RCC 7860 (cell line): ENCODE results near the gene RUFY2.
"Not testable (repeated sequence)": the region's sequence is repeated elsewhere in the genome, so short reads cannot be mapped to it uniquely, and the experiment has no call there.

ENCODE experiments used
- DNase-seq: peaks from one replicate; pipeline ENCODE4 v3.0.0-alpha.2; 2015; ENCODE audit warnings: low spot score
- FAIRE-seq: peaks from 2 replicates; lab custom pipeline; 2012; peaks lifted over from hg19 to GRCh38; lab: Jason Lieb, UNC

Gene RUFY2, protein sequence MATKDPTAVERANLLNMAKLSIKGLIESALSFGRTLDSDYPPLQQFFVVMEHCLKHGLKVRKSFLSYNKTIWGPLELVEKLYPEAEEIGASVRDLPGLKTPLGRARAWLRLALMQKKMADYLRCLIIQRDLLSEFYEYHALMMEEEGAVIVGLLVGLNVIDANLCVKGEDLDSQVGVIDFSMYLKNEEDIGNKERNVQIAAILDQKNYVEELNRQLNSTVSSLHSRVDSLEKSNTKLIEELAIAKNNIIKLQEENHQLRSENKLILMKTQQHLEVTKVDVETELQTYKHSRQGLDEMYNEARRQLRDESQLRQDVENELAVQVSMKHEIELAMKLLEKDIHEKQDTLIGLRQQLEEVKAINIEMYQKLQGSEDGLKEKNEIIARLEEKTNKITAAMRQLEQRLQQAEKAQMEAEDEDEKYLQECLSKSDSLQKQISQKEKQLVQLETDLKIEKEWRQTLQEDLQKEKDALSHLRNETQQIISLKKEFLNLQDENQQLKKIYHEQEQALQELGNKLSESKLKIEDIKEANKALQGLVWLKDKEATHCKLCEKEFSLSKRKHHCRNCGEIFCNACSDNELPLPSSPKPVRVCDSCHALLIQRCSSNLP

DNA sequence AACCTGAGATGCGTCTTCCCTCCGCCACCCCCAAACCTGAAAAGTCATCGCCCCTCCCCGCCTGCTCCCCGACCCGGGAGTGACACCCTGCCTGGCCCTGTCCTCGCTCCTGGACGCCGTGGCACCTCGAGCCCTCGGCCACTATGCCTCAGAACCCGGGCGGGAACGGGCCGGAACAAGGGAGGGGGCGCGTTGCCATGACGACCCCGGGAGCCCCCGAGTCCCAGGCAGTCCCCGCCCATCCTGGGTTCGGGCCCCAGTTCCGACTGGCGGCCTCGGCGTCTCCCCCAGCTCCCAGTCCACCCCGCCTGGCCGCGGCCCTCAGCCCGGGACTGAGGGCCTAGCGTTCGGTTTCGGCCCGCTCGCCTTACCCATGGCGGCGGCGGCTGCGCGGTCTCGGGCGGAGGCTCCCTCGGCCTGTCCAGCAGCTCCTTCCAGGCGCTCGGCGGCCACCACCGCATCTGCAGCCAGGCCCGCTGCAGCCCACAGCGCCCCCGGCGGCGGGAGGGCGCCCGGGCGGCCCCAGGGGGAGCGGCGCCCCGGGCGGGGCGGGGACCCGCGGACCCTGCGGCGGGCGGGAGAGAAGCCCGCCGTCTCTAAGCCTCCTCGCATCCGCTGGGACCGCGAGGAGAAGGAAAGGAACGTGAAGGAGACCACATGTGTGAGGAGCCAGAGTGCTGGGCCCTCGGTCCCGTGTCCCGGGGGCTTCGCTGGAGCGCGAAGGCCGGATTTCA lies at the start of gene RUFY2:
Gene RUFY2, minus strand, starts transcription at position 463 of the 734 bp plus-strand sequence. Its CDS starts 88 bp downstream, at position 375.
- FAIRE-seq (no peak), DNase-seq (peak; percentile 57)

GRCh38 chr10:68449698-68450097 lies 42.6 kb upstream of the RUFY2 start:
- not testable (repeated sequence) for FAIRE-seq
- peak; percentile 39 for DNase-seq

DNA sequence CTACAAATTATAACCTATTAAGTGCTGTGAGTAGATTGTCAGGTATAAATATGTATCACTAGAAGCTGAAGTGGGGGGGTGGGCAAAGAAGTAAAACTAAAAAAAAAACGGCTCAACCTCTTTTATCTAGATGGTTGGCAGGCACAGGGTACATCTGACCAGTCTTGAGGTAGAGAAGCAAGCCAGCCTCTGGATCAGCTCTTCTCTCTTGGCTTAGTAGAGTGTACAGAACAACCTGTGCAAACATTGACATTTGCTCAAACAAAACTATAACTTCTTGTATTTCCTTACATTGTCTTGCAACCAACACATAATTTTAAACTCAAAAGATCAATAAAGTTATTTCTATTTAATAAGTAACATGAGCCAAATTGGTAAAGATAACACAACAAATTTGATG lies 39.1 kb upstream of the RUFY2 start:
- FAIRE-seq = no peak
- no peak for DNase-seq

- FAIRE-seq = no peak
- DNase-seq = no peak
Measured at GRCh38 chr10:68442971-68443370, 35.9 kb upstream of the RUFY2 start.

DNA sequence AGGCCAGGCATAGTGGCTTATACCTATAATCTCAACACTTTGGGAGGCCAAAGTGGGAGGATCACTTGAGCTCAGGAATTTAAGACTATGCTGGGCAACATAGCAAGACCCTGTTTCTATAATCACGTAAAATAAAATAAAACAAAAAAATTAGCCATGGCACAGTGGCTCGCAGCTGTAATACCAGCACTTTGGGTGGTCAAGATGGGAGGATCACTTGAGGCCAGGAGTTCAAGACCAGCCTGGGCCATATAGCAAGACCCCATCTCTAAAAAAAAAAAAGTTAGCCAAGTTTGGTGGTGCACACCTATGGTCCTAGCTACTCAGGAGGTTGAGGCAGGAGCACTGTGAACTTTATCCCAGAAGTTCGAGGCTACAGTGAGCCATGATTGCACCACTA lies 33.8 kb upstream of the RUFY2 start:
- FAIRE-seq = no peak
- DNase-seq = no peak

GRCh38 chr10:68435803-68436202 lies 28.7 kb upstream of the RUFY2 start:
- no peak for FAIRE-seq
- DNase-seq = no peak

DNA sequence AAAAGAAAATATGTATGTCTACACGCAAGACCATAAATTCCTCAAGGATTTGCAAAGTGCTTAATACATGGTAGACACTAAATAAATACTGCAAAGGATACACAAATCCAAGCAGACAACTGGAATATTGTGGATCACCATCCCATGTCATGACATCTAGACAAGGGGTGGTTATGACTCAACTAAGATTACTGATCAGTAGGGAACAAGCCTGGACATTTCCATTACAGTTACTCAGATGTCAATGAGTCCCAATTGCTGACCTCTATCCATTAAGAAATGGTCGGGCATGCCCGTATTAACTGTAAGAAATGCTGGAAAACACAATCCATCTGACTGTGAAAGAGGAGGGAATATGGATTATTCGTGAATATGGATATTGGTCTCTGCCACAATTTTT lies 27.6 kb upstream of the RUFY2 start:
- no peak for DNase-seq
- no peak for FAIRE-seq

- DNase-seq (no peak), FAIRE-seq (no peak)
Measured at GRCh38 chr10:68428396-68429104, 21.5 kb upstream of the RUFY2 start.

GRCh38 chr10:68424454-68425014 lies 17.5 kb upstream of the RUFY2 start:
- FAIRE-seq (no peak), DNase-seq (no peak)

DNA sequence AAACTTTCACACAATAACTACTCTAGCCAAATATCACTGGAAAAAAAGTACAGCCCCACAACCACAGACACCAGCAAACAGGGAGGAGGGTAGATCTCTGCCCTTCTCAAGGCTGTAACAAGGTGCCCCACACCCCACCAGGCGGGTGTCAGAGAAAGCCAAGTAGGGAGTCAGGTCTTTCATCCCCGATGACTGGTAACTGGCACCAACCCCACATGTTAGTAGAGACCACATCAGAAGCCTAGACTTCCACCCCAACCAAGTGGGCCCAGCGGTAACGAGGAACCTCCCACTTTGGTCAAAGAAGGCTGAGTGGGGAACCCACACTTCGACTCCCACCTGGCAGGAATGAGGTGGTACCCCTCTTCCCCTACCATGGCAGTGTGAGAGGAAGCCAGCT lies 16.4 kb upstream of the RUFY2 start:
- DNase-seq (no peak), FAIRE-seq (no peak)

- no peak for FAIRE-seq
- no peak for DNase-seq
Measured at GRCh38 chr10:68419376-68419775, 12.3 kb upstream of the RUFY2 start.

- DNase-seq (no peak), FAIRE-seq (no peak)
Measured at GRCh38 chr10:68408898-68409518, 1.9 kb upstream of the RUFY2 start.

- DNase-seq (peak; percentile 38), FAIRE-seq (no peak)
Measured at GRCh38 chr10:68406111-68406814, 814 bp downstream of the RUFY2 start.

- FAIRE-seq = no peak
Measured at GRCh38 chr10:68403701-68404100, 3.4 kb downstream of the RUFY2 start.

GRCh38 chr10:68402276-68402675 lies 4.8 kb downstream of the RUFY2 start:
- no peak for FAIRE-seq
- no peak for DNase-seq

More at GRCh38 chr10:68403701-68404100, 3.4 kb downstream of the RUFY2 start:
- no peak for DNase-seq

DNA sequence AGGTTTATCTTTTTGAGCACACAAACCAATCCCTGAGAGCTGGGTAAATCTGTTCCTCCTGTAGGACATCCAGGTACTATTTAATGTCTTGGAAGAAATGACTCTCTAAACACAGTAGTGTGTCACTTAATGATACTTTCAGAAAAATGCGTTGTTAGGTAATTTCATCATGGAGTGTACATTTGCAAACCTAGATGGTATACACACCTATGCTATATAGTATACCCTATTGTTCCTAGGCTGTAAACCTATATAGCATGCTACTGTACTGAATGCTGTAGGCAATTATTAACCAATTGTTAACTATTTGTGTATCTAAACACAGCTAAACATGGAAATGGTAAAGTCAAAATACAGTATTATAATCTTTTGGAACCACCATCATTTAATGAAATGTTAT lies 10.1 kb downstream of the RUFY2 start:
- DNase-seq (no peak), FAIRE-seq (no peak)

- FAIRE-seq = no peak
- no peak for DNase-seq
Measured at GRCh38 chr10:68385740-68386139, 21.3 kb downstream of the RUFY2 start.

GRCh38 chr10:68371604-68372003 lies 35.5 kb downstream of the RUFY2 start:
- no peak for DNase-seq

DNA sequence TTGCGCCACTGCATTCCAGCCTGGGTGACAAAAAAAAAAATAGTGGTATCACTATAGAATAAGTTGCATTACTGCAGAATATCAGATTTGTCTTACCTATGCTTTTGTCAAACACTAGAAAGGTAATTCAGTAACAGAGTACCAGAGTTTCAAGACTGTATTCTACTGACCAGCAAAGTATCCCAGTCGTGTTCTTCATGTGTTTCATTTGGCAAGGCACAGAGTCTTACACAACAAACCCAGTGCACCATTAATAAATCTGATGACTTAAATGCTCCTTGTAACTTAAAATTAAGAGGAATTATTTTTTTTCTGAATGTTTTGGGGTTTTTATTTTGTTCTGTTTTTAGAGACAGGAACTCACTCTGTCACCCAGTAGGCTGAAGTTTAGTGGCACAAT lies 40.0 kb downstream of the RUFY2 start:
- FAIRE-seq (no peak), DNase-seq (no peak)

More at GRCh38 chr10:68371604-68372003, 35.5 kb downstream of the RUFY2 start:
- FAIRE-seq = no peak

DNA sequence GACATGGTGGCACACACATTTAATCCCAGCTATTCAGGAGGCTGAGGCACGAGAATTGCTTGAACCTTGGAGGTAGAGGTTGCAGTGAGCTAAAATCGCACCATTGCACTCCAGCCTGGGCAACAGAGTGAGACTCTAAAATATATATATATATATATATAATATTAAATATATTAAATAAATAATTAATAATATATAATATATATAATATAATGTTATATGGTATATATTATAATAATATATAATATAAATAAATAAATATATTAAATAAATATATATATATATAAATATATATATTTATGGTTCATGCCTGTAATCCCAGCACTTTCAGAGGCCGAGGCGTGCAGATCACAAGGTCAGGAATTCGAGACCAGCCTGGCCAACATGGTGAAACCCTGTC lies 40.5 kb downstream of the RUFY2 start:
- DNase-seq (no peak), FAIRE-seq (peak; percentile 57)
